HG02973 (cell line): ENCODE measurements around the gene VDR.

Experiments
- ATAC-seq: cut with Tn5 transposase; IDR thresholded peaks from one replicate; pipeline ENCODE4 v1.9.1; 2021; ENCODE audit warnings: moderate library complexity; ENCODE audit not compliant: unreplicated experiment

VDR gene

DNA sequence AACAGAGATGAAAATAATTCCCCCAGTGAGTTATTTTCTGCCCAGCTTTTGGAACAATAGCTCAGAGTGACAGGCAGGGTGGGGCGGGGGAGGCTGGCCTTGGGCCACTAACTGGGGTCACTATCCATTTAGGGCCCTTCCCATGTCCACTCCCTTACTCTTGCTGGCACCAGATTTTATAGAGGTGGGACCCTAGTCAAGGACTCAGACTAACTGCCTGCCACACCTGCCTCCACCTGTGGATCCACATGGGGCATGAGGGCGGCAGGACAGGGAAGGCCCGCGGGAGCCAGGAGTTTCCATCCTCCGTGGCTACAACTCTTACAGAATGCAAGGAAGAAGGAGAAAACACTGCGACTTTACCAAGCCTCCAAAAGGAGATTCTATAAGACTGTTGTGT is 10.1 kb downstream of the VDR start:
- no peak for ATAC-seq

DNA sequence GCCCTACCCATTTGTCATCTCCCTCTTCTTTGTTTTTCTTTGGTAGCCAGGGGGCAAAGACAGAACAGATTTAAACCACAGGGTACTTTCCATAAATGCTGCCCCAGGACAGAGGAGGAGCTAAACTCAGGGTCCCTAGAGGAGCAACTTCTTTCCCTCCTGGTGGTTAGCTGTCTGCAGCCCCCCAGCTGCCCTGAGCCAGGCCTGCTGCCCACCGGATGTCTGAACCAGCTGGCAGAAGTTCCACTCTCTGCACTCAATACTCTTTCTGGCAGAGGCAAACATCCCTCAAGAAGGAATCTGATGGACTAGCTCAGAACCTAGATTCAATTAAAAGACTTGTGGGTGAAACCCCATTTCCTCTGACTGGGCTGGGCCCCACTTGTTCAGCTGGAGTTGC is 10.7 kb downstream of the VDR start:
- ATAC-seq: no peak

DNA sequence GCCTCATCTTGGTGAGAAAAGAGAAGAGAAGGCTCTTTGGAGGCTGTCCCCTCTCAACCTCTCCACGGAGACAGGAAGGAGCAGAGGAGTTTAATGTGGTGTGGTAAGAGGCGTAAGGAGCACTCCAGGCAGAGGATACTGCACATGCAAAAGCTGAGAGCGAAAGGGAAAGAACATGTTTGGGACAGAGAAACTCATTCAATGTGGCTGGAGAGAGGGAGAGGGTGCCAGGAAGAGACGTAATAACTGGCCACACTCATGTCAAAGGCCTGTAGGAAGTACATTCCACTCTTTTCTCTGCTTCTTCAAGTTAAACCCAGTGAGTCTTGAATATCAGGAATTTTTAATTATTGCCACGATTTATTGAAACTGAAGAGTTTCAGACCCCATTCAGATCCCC is 12.0 kb downstream of the VDR start:
- ATAC-seq: no peak

DNA sequence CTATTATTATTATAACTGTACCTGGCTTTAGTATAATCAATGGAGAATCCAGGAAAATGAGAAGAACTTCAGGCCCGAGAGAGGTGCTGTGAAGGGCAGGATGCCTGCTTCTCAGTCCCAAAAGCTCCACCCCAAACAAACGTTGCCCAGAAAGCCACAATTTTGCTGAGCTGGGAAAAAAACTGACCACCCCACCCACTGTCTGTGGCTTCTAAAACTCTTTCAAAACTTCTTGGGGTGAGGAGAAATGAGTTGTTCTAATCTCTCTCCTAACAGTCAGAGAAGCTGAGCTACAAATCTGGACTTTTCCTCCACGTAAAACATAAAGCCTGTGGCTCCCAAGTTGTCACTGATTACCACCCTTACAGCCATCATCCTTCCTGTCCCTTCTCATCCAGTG is 13.4 kb downstream of the VDR start:
- no peak for ATAC-seq

DNA sequence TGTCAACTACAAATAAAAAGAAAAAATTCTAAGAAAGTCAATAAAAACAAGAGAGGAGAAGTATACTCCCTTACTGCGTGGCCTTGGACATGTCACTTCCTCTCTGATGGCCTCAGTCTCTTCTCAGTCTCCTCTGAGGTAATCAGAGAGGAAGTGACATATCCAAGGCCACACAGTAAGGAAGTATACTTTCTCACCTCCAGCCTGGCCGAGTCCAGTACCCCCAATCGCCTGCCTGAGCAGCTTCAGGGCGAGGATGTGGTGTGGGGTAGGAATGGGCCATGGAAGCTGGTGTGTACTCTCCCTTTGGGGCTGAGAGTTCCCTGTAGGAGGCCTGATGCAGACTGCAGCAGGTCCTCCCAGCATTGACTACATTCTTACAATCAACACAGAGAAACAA is 15.8 kb downstream of the VDR start:
- ATAC-seq: peak; percentile 52

DNA sequence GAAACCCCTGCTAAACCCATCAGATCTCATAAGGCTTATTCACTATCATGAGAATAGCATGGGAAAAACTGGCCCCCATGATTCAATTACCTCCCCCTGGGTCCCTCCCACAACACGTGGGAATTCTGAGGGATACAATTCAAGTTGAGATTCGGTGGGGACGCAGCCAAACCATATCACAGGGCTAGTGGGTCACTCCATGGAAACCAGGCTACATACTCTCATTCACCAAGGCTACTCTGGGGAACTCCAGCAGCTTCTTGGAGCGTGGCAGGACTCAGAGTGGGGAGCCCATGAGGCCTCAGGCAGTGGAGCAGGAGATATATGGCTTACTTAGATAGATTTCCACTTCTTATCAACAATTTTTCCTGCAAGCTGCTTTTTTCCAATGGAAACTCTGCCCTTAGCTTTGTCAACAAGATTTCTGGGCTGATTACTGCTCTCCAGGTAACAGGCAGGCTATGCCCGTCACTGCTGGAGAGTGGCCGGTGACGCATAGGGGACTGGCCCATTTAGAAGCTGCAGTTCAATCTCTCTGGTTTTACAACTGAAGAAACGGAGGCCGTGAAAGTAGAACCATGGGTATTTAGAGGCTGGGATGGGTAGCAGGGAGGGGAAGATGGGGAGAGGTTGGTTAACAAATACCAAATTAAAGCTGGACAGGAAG is 16.5 kb downstream of the VDR start:
- ATAC-seq: no peak

DNA sequence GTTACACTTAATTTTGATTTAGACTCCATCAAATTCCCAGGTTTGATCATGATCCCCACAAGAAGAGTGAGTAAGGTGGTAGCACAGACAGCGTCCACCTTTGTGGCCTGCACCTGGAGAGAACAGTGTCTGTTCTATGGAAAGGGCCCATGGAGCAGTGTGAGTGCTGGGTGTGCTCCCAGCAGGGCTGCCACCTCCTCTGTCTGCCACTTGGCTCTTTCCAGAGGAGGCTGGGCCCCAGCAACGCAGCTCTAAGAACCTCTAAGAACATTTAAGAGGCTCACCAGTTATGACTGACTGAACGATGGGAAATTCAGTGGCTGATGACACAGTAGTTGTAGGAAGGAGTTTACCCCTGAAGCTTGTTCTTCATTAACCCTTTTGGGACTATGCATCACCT is 17.3 kb downstream of the VDR start:
- no peak for ATAC-seq

DNA sequence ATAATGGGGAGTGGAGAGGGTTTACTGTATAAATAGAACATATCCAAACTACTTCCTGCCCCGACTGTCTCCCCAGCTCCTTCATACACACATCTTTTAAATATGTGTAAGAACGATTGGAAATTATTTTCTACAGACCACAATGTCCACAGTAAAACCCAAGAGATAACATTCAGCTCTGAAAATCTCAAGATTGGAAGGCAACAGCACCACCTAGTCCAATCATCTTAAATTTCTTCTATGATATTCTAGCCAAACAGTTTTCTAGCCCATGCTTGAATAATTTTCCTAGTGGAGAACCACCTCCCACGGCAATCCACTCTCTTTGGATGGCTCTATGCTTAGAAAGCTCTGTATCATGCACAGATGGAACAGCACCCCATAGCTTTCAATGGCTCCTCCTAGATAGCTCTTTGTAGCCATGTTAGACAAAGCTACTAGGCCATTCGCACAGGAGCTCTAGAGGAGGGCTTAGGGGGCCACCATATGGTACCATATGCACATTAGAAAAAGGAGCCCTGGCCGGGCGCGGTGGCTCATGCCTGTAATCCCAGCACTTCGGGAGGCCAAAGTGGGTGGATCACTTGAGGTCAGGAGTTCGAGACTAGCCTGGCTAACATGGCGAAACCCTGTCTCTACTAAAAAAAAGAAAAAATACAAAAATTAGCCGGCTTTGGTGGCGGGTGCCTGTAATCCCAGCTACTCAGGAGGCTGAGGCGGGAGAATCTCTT is 18.1 kb downstream of the VDR start:
- no peak for ATAC-seq

DNA sequence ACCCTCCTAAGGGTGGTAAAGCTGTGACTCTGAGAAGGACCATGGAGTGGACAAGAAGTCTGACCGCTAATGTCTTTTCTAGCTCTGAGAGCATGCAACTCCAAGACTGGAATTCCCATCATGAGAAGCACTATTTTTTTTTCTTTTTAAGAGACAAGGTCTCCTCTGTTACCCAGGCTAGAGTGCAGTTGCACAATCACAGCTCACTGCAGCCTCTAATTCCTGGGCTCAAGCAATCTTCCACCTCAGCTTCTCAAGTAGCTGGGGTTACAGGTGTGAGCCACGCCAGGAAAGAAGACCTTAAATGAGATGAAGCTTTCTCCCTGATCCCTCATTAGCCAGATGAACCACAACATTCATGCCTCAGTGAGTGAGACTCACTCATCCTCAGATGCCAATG is 19.2 kb downstream of the VDR start:
- no peak for ATAC-seq

DNA sequence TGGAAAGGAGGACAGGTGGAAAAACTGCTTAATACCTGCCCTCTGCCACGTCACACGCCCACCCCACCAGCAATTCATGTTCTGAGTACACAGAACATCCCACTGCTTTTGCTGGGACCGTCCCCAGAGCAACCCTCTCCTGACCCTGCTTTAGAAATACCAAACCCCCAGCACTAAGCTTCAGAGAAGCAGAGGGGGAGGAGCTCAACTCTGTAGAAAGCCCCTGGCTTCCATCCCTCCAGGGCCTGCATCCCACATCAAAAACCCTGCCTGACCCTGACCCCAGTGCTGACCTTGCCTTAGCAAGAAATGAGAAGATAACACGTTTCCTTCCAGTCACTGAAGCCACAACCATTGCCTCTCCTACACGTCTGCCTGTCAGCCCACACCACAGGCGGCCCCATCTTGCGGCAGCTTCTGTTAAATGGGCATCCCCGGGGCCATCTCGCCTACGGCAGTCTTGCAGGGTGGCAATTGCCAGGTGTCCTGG is 19.7 kb downstream of the VDR start:
- peak; percentile 41 for ATAC-seq

DNA sequence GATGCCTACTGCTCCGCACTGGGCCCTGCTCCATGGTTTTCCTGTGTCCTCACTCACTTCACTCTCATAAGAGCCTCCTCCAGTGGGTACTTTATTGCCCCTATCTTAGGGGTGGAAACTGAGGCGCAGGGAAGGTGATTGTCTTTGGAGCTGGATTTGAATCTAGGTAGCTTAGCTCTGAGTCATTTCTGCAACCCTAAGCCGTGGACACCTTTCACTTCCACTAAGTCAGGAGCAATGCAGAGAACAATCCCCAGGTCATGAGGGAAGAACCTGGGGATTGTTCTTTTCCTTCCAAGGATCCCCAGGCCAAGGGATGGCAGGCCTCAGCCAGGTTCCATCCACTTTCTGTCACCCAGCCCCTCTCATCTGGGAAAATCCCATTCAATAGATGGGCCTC is 20.3 kb downstream of the VDR start:
- no peak for ATAC-seq

DNA sequence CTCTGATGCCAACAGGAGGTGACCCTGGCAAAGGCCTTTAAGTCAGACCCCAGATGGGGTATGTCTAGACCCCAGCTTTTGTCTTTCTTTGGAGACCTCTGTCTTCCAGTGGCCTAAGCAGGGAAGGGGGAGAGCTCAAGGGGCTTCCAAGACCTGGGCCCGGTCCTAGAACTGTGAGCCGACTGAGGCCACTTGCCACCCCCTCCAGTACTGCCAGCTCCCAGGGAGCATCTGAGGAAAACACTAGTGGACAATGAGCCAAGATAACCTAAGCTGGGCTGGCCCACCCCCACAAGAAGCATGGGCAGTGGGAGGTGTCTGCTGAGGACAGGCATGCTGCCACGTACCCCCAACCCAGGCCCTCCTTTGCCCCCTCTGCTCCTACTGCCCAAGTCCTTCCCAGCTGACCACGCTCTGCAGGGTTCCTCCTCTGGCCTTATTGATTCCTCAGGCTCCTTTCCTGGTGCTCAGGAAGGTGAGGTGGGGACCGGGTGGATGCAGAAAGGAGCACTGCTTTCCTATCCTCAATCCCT is 21.1 kb downstream of the VDR start:
- ATAC-seq: no peak

DNA sequence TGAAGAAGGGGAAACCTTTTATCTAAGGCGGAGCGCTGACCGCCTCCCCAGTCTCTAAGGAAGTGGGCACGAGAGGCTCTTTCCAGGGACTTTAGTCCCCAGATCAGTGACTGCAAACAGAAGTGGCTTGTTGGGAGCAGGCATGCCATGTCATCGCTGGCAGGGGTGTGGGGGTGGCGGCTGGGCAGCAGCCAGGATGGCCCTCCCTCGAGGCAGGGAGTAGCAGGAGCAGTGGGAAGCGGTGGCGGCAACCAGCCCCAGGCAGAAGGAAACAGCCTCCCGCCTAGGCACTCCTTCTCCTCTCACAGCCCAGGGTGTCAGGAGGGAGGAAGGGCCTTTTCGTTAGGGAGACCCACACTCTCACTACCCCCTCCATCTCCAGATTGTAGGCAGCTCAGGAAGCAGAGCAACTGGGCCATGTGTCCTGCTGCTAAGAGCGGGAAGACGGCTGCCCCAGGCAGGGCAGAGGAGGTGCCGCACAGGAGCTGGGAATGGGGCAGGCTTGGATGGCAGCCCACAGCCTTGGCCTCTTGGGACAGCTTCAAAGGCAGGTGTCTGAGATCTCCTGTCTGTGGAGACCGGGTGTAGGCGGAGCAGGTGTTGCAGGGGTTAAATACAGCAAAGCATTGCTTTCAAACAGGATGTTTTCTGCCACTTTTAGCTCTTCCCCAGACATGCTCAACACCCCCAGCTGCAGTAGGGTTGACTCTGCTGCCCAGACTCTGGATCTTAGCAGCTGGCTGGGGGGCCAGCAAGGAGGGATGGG is 21.8 kb downstream of the VDR start:
- peak; percentile 69 for ATAC-seq

DNA sequence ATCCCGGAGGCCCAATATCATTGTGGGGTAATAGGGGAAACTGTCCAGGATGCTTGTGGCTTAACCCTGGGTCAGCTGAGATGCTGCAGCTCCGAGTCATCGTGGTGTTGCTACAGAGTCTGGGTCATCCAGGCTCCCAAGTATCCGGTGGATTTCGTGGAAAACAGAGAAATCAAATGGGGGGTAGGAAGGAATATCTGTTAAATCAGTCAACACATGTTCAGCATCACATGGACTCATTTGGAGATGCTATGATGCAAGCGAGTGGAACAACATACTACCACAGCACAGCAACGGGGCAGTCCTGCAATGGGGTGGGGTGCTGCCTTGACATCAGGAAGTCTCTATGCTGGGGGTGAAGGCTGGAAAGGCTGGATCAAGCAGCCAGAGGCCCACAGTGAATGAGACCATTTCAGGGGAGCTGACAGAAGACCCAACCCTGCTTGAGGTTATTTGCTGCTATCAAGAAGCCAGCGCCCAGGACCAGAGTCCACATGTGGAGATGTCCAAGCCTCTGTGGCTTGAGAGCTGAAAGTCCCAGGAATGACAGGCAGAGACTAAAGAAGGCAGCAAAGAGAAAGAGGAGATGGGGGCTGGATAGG is 22.9 kb downstream of the VDR start:
- no peak for ATAC-seq

DNA sequence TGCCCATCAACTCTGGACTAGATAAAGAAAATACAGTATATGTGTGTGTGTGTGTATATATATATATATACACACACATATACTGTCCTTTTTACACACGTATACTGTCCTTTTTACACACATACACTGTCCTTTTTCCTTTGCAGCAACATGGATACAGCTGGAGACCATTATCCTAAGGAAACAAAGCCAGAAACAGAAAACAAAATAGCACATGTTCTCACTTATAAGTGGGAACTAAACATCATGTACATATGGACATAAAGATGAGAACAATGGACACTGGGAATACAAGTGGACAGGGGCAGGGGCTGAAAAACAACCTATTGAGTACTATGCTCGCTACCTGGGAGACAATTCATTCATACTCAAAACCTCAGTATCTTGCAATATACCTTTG is 23.7 kb downstream of the VDR start:
- no peak for ATAC-seq

DNA sequence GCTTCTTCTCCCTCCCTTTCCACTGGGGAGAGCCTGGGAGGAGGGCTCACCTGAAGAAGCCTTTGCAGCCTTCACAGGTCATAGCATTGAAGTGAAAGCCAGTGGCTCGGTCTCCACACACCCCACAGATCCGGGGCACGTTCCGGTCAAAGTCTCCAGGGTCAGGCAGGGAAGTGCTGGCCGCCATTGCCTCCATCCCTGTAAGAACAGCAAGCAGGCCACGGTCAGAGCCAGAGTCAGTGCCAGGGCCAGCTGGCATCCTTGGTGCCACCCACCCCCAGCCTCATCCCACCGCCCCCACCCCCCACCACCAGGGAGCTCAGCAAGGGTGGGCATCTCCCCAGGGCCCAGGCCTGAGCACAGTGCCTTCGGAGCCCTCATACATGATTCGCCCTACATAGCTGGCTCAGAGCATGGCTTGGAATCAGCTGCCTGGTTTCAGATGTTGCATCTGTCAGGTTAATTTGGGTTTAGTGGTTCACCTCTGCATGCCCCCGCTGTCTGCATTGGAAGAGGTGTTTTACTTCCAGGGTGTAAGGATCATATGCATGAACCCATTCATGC is 25.8 kb downstream of the VDR start:
- no peak for ATAC-seq

DNA sequence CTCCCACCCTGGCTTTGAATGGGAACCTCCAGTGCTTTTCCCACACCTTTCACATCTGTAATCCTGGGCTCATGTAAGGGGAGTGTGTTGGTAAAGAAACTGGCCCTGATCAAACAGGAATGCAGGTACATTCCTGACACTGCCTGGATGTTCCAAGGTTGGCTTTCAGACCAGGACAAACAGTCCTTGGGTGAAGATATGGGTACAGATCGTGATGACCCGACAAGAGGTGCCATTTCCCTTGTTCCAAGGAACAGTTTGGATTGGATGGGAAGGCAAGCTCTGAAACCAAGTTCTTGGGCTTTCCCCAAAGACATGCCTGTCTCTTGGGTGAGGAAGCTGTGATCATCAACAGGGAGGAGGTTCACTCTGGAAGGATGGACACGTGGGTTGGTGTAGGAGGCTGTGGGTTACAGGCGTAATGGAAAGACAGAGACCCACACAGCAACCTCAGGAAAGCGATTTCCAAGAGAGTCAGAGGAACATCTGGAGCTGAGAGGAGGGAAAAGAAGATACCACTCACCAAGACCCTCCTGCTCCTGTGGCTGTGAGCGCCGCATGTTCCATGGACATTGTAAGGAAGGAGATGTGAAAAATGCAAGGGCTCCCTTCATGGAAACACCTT is 26.4 kb downstream of the VDR start:
- ATAC-seq: no peak

DNA sequence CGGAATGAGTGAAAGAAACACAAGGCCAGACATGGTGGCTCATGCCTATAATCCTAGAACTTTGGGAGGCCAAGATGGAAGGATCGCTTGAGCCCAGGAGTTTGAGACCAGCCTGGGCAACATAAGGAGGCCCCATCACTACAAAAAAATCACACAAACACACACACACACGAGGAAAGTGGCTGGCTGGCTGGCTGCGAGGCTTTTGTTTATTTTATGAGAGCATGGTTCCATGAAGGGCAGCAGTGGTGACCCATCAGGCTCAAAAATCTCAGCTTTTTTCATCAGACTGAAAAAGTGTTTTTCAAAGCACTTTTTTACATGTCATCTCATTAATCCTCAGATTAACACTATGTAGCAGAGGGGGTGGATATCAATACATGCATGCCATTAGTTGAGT is 27.7 kb downstream of the VDR start:
- ATAC-seq: no peak

DNA sequence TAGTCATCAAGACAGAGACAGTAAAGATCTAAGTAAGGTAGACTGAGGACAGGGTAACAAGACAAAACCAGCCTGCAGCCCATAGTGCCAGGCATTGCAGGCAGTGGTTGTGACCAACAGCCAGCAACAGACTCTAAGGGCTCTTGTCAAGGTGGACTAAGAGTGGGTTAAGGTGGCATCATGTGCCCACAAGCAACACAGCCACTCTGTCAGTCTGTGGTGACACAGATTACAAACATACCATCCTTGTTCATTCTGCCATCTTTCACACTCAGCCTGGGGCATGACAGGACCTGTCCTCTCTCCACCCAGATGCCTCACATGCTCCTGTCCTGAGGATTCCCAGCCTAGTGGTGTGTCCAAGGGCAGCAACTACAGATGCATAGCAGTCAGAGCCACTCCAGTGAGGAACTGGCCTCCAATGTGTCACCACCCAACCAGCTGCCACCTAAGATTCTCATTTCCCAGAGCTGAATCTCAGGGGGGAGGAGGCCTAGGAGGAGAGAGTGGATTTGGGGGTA is 28.3 kb downstream of the VDR start:
- ATAC-seq: no peak

DNA sequence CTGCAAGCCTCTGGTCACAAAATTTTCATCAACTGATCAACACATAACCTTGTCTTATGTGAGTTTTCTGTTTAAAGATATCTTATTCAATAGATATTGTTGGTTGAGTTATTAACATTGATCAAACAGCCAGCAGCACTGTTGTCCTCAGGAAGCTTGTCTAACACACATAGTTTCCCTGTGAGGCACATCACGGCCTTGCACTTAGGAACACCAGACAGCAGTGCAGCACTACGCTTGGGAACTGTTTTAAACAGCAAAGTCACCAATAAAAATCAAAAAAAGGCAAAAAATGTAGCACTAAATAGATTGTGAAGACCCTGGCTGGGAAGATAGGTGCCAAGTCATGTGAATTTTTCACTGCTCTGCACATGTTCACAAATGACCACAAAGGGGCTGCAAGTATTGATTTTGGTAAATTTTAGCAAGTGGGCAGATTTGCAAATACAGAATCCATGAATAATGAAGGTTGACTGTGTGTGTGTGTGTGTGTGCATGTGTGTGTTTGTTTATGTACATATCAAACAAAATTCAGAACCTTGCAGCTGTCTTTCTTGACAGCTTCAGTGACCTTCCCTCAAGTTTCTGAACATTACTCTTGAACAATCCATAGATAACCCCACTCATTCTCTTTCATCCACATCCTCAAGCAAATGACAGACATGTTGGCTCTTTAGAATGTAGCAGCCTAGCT is 28.9 kb downstream of the VDR start:
- no peak for ATAC-seq
